ENCODE measurements around the gene TEKT1. TPM values are rescaled to one million over a fixed set of nuclear protein-coding genes. Genes with fewer than 3 reads are reported as not detected.

TEKT1 gene
- total and polyA plus RNA-seq, 7 donors = not detected

DNA sequence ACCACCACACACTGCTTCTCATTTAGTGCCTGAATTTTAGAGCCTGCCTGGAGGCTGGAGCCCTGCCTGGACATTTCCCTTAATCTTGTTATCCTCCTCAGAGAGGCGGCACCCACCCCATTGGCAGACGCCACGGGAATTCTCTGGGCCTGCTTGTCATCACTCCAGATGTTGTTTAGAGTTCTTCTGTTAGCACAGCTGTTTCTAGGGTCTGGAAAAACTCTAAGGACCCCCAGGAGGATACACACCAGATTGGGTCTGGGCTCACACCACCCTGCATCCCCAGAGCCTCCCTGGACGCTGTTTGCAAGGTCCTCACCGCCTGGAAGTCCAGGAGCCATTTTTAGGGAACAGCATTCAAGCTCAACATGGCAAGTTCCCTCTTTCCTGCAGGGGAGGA, 76.2 kb downstream of the TEKT1 start:
- TF ChIP-seq POLR2AphosphoS5 (IDR thresholded peaks at IDR 0.05) = peak in 1 of 4 donors; percentile 5
- TF ChIP-seq, protein P1, sequence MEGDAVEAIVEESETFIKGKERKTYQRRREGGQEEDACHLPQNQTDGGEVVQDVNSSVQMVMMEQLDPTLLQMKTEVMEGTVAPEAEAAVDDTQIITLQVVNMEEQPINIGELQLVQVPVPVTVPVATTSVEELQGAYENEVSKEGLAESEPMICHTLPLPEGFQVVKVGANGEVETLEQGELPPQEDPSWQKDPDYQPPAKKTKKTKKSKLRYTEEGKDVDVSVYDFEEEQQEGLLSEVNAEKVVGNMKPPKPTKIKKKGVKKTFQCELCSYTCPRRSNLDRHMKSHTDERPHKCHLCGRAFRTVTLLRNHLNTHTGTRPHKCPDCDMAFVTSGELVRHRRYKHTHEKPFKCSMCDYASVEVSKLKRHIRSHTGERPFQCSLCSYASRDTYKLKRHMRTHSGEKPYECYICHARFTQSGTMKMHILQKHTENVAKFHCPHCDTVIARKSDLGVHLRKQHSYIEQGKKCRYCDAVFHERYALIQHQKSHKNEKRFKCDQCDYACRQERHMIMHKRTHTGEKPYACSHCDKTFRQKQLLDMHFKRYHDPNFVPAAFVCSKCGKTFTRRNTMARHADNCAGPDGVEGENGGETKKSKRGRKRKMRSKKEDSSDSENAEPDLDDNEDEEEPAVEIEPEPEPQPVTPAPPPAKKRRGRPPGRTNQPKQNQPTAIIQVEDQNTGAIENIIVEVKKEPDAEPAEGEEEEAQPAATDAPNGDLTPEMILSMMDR (IDR thresholded peaks at IDR 0.05) = no peak
- WGBS, 2 donors = 66 to 82% methylated on average over 5 of the region's 5 CpGs
- Histone ChIP-seq H3K27ac (peak overlapping the region; percentile 80 to 87 (median 84)), H3K36me3 (peaks cover 0 to 23% (median 8%) of the 10 kb centered on the region in 4 donors), H3K27me3 (no peaks in the 10 kb centered on the region), H3K9me3 (no peaks in the 10 kb centered on the region), H3K4me3 (peak overlapping the region; percentile 41 to 55 (median 50)), H3K4me1 (peaks cover 0 to 51% (median 30%) of the 10 kb centered on the region in 4 donors)
- peak; percentile 76 for DNase-seq
- intact Hi-C loops (cut with DNase I) = no loop called here

DNA sequence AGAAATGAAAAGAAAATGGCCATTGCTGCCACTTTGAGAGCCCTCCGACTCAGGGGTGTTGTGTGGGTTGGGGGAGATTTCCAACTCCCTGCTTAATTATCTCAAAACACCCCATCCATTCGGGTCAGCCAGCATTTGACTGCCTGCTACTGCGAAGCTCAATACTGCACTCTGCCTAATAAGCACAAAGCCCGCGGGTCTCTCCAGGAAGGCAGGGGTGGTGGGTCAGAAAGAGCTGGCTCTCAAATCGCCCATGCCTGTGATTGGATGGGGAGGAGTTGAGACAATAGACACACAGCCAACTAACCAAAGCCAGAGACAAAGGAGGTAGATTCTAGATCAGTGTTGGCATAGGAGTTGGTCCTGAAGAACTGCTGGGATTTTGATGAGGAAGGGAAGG, 78.0 kb downstream of the TEKT1 start:
- intact Hi-C loops (cut with DNase I) = no loop called here
- H3K4me3 ChIP-seq = no peak overlapping the region
- H3K27me3 ChIP-seq = no peaks in the 10 kb centered on the region
- TF ChIP-seq, protein P1 (IDR thresholded peaks at IDR 0.05) = no peak
- H3K9me3 ChIP-seq = no peaks in the 10 kb centered on the region
- H3K4me1 ChIP-seq = peaks cover 0 to 51% (median 30%) of the 10 kb centered on the region in 4 donors
- peak overlapping the region; percentile 61 to 76 (median 68) for H3K27ac ChIP-seq
- no peak for DNase-seq
- WGBS, 2 donors = 87 to 92% methylated on average over 6 of the region's 6 CpGs
- peaks cover 0 to 6% (median 0%) of the 10 kb centered on the region in 4 donors for H3K36me3 ChIP-seq

DNA sequence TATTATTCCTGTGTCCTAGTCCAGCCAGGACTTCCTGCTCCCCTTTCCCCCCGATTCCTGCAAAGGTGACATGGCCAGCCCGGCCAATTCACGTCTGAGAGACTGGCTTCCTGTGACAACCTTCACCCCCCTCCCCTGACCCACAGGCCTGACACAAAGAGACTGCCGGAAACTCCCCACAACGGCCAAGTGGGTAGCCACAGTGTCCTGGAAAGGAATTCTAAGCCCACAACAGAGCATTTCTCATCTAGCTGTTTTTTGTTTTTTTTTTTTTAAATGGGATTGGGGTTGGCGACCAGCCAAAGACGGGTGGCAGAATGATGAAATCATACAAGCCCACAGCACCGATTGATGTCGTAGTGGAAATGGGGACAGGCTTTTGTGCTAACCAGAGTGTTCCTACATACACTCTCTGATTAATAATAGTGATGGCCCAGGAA, 78.5 kb downstream of the TEKT1 start:
- no peak for TF ChIP-seq POLR2AphosphoS5 (IDR thresholded peaks at IDR 0.05)
- no peak for TF ChIP-seq POLR2A (IDR thresholded peaks at IDR 0.05)
- TF ChIP-seq, protein P1 (IDR thresholded peaks at IDR 0.05) = no peak
- TF ChIP-seq EP300 (IDR thresholded peaks at IDR 0.05) = no peak
- Histone ChIP-seq H3K27me3 (no peaks in the 10 kb centered on the region), H3K27ac (peak overlapping the region; percentile 61 to 76 (median 68)), H3K9me3 (no peaks in the 10 kb centered on the region), H3K4me3 (no peak overlapping the region), H3K4me1 (peaks cover 0 to 51% (median 30%) of the 10 kb centered on the region in 4 donors), H3K36me3 (peaks cover 0 to under 1% (median 0%) of the 10 kb centered on the region in 4 donors)
- peak; percentile 80 for DNase-seq
- intact Hi-C loops (cut with DNase I) = no loop called here
- 34 to 59% methylated on average over 9 of the region's 9 CpGs for WGBS, 2 donors

DNA sequence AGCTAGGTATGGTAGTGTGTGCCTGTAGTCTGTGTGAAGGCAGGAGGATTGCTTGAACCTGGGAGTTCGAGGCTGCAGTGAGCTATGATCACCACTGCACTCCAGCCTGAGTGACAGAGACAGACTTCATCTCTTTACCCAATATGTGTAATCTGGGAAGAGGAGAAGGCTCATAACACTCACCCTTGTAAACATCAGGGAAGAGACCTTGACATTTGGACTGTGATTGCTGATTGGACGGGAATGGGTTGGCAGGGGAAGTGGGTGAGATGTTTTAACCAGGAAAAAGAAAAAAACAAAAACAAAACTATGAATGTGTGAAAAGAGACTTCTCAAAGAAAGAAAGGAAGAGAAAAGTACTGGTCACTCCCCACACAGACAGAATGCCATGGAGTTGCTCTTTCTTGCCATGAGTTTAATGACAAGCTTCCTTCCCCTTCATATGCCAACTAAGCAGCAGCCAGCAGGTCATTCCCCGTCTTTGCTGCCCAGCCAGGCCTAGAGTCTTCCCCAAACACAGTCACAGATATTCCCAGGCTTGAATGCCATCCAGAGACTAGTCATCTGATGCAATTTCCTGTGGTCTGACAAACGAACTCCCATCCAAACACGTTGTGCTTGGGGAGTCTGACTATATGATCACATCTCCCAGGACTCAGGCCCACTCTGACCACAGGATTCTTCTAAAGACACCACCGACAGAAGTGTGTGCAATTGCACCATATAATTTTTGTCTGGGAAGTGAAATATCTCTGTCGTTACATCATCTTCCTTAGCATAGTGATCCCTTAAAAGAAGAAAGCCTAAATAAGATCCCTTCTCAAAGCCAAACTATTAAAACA, 79.2 kb downstream of the TEKT1 start:
- H3K36me3 ChIP-seq = no peaks in the 10 kb centered on the region
- intact Hi-C loops (cut with DNase I) = no loop called here
- H3K4me3 ChIP-seq = no peak overlapping the region
- no peaks in the 10 kb centered on the region for H3K27me3 ChIP-seq
- TF ChIP-seq POLR2AphosphoS5 (IDR thresholded peaks at IDR 0.05) = peak in 1 of 4 donors; percentile 18
- TF ChIP-seq, protein P1 (IDR thresholded peaks at IDR 0.05) = no peak
- H3K27ac ChIP-seq = peak overlapping the region; percentile 61 to 76 (median 68)
- peaks cover 0 to 45% (median 28%) of the 10 kb centered on the region in 4 donors for H3K4me1 ChIP-seq
- no peaks in the 10 kb centered on the region for H3K9me3 ChIP-seq
- WGBS, 2 donors = 49 to 51% methylated on average over 7 of the region's 7 CpGs
- DNase-seq = peak; percentile 80
